ENCODE measurements around the gene RASAL3.

The RASAL3 gene

GRCh38 chr19:15448044-15448777 is 16.1 kb downstream of the RASAL3 start:
- no peak overlapping the region for H3K4me3 ChIP-seq (ENCODE audit: low read depth, low read length)
- TF ChIP-seq CTCF (IDR thresholded peaks at IDR 0.05; ENCODE audit: insufficient read depth, low read depth, low read length, missing control alignments) = no peak
- no peak for DNase-seq (ENCODE audit: low read depth)

GRCh38 chr19:15447057-15447456 is 17.3 kb downstream of the RASAL3 start:
- no peak overlapping the region for H3K4me3 ChIP-seq (ENCODE audit: low read depth, low read length)
- TF ChIP-seq CTCF (IDR thresholded peaks at IDR 0.05; ENCODE audit: insufficient read depth, low read depth, low read length, missing control alignments) = no peak
- no peak for DNase-seq (ENCODE audit: low read depth)

- TF ChIP-seq CTCF (IDR thresholded peaks at IDR 0.05; ENCODE audit: insufficient read depth, low read depth, low read length, missing control alignments) = no peak
- DNase-seq (ENCODE audit: low read depth) = no peak
- no peak overlapping the region for H3K4me3 ChIP-seq (ENCODE audit: low read depth, low read length)
Observed at GRCh38 chr19:15445807-15446376, 18.5 kb downstream of the RASAL3 start.

GRCh38 chr19:15445227-15445605 is 19.1 kb downstream of the RASAL3 start:
- H3K4me3 ChIP-seq (ENCODE audit: low read depth, low read length) = no peak overlapping the region
- TF ChIP-seq CTCF (IDR thresholded peaks at IDR 0.05; ENCODE audit: insufficient read depth, low read depth, low read length, missing control alignments) = no peak
- no peak for DNase-seq (ENCODE audit: low read depth)

GRCh38 chr19:15444505-15445226 is 19.7 kb downstream of the RASAL3 start:
- DNase-seq (ENCODE audit: low read depth) = no peak
- TF ChIP-seq CTCF (IDR thresholded peaks at IDR 0.05; ENCODE audit: insufficient read depth, low read depth, low read length, missing control alignments) = no peak
- H3K4me3 ChIP-seq (ENCODE audit: low read depth, low read length) = no peak overlapping the region

GRCh38 chr19:15443838-15444237 is 20.5 kb downstream of the RASAL3 start:
- no peak overlapping the region for H3K4me3 ChIP-seq (ENCODE audit: low read depth, low read length)
- DNase-seq (ENCODE audit: low read depth) = no peak
- TF ChIP-seq CTCF (IDR thresholded peaks at IDR 0.05; ENCODE audit: insufficient read depth, low read depth, low read length, missing control alignments) = no peak
